Measurements from ENCODE around the gene EFNA5.

The EFNA5 gene

DNA sequence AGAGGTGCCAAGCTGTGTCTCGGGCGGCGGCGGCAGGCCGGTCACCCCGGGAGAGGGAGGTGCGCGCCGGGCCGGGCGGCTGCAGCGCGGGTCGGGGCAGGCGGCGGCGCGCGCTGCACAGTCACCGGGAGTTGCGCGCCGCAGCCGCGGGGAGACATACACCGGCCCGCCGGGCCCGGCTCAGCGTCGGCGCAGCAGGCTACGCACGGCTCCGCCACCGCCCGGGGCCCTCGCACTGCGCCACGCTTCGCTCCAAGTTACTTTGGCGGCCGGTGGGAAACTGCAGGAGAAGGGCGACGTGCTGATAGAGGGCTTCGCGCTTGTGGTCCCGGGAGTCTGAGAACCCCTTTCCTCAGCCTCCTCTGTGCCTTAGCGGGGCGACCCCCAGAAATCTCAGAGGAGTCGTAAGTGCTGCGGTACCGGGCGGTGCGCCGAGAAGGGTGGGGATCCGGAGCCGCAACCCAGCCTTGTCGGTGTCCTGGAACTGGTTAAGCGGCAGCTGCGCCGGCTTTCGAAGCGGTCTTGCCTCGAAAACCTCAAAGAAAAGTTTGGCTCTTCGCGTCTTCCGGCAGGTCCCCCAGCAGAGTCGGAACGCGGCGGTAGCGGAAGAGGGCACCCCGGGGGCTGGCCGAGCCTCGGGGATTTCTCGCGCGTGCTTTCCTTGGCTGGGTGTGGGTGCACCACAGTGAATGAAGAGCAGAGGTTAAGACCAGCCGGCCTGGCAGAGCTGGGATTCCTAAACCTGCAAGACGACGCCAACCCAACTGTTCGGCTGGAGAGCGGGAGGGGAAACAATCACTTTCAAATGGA is at the start of gene EFNA5:
TSS of gene EFNA5 (minus strand) at position 6 of the 810 bp plus-strand sequence.
- DNase-seq (ENCODE audit: low read depth in 1 of 2, low spot score in 1 of 2): no peak

DNA sequence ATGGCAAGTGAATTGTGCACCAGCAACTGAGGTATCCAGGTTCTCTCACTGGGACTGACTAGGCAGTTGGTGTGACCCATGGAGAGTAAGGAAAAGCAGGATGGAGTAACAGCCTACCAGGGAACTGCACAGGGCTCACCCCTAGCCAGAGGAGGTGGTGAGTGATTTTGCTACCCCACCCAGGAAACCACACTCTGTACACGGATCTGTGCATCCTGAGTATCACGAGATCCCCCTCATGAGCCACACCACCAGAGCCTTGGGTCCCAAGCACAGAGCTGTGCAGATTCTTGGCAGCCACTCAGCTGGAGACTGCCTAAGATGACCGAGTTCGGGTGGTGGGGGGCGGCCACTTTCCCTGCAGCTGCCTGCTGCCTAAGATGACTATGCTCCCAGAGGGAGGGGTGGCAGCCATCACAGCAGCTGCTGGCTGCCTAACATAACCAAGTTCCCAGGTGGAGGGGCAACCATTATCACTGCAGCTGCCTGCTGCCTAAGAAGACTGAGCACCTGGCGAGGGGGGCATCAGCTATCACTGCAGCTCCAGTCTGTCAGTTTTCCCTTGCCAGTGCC is 48.4 kb upstream of the EFNA5 start:
- no peak for DNase-seq (ENCODE audit: low read depth in 1 of 2, low spot score in 1 of 2)

DNA sequence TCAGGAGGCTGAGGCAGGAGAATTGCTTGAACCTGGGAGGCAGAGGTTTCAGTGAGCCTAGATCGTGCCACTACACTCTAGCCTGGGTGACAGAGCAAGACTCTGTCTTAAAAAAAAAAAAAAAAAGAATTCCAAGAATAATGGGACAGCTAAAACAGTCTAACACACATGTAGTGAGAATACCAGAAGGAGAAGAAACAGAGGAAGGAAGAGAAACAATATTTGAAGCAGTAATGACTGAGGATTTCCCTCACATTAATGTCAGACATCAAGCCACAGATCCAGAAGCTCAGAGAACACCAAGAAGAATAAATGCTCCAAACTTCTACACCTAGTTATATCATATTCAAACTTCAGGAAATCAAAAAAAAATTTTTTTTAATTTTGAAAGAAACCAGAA is 47.1 kb upstream of the EFNA5 start:
- DNase-seq (ENCODE audit: low read depth in 1 of 2, low spot score in 1 of 2): no peak

DNA sequence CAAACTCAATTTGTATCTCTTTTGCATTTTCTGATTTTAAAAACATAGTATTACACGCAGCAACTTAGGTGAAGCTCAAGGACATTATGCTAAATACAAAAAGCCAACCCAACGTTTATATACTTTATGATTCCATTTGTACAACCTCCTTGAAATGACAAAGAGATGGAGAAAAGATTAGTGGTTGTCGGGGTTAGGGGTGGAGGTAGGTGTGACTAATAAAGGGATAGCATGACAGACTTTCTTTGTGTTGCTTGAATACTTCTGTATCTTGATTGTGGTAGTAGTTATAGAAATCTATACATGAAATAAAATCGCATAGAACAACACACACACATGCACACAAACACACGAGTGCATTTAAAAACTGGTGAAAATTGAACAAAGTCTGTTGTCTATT is 42.5 kb upstream of the EFNA5 start:
- no peak for DNase-seq (ENCODE audit: low read depth in 1 of 2, low spot score in 1 of 2)

- no peak for DNase-seq (ENCODE audit: low read depth in 1 of 2, low spot score in 1 of 2)
These were observed 41.7 kb upstream of the EFNA5 start for GRCh38 chr5:107712359-107712870.

GRCh38 chr5:107705402-107706014 is 34.8 kb upstream of the EFNA5 start:
- DNase-seq (ENCODE audit: low read depth in 1 of 2, low spot score in 1 of 2): no peak

GRCh38 chr5:107704681-107705401 is 34.1 kb upstream of the EFNA5 start:
- no peak for DNase-seq (ENCODE audit: low read depth in 1 of 2, low spot score in 1 of 2)

- no peak for DNase-seq (ENCODE audit: low read depth in 1 of 2, low spot score in 1 of 2)
These were observed 29.7 kb upstream of the EFNA5 start for GRCh38 chr5:107700481-107700880.

GRCh38 chr5:107699425-107699824 is 28.7 kb upstream of the EFNA5 start:
- DNase-seq (ENCODE audit: low read depth in 1 of 2, low spot score in 1 of 2): no peak

DNA sequence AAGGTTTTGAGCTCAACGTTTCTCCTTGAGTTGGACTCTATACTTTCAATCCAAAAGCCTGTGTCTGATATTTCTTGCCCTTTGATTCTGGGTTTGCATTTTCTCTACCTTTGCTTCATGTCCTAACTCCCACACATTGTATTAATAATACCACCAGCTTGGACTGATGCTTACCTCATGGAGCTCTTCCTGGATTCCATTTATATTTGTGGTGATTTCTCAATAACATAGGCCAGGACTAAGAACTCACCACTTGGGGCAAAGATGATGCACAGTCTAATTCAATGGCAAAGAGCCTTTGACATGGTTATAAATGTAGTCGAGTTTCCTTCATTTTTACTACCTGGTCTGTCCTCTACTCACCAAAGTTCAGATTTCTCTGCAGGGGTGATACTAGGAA is 27.5 kb upstream of the EFNA5 start:
- no peak for DNase-seq (ENCODE audit: low read depth in 1 of 2, low spot score in 1 of 2)

GRCh38 chr5:107696498-107696897 is 25.8 kb upstream of the EFNA5 start:
- DNase-seq (ENCODE audit: low read depth in 1 of 2, low spot score in 1 of 2): no peak

DNA sequence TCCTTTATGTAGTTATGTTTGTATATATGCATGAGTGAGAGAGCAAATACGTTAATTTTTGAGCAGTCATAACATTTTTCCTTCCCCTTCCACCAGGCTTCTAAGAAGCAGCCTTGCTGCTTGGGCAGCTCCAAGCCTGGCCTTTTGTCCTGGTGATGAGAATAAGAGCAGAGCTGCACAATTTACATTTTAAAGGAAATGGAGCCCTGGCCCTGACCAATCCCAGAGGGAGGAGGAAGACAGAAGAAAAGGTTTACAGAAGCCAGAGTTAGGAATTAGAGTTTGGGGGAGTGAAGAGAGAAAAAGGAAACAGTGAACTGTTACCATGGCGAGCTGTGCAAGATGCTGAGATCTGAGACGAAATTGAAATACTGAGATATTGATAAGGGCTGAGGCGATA is 25.3 kb upstream of the EFNA5 start:
- DNase-seq (ENCODE audit: low read depth in 1 of 2, low spot score in 1 of 2): no peak

GRCh38 chr5:107687937-107688336 is 17.2 kb upstream of the EFNA5 start:
- no peak for DNase-seq (ENCODE audit: low read depth in 1 of 2, low spot score in 1 of 2)

DNA sequence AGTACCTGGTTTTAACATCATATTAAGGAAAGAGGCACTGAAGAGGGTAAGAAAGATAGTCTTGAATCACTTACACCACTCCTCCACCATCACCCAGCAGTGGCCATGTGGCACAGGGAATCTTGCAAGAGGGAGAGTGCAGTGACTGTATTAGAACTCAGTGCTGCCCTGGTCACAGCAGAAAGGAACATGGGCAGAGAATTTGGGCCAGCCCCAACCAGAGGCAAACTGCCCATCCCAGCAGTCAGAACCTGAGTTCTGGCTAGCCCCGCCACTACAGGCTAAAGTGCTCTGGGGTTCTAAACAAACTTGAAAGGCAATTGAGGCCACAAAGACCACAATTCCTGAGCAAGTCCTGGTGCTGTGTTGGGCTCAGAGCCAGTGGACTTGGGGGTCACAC is 16.7 kb upstream of the EFNA5 start:
- DNase-seq (ENCODE audit: low read depth in 1 of 2, low spot score in 1 of 2): no peak

DNA sequence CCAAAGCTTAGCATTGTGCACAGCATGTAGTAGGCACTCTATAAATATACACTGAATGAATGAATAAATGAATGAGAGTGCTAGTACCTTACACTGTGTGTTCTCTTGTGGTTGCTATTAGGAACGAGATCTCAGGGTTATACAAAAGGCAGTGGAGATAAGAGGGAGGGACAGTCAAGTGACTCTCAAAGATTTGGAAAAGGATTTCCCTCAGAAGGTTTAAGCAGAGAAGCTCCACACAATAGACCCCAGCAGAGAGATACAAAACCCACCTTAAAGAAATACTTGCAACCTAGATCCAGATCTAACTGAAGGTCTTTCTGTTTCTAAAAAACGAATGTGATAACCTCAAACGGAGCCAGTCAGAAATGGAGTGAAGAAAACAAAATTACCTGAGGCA is 11.8 kb upstream of the EFNA5 start:
- no peak for DNase-seq (ENCODE audit: low read depth in 1 of 2, low spot score in 1 of 2)

- no peak for DNase-seq (ENCODE audit: low read depth in 1 of 2, low spot score in 1 of 2)
These were observed 10.1 kb upstream of the EFNA5 start for GRCh38 chr5:107680799-107681198.

DNA sequence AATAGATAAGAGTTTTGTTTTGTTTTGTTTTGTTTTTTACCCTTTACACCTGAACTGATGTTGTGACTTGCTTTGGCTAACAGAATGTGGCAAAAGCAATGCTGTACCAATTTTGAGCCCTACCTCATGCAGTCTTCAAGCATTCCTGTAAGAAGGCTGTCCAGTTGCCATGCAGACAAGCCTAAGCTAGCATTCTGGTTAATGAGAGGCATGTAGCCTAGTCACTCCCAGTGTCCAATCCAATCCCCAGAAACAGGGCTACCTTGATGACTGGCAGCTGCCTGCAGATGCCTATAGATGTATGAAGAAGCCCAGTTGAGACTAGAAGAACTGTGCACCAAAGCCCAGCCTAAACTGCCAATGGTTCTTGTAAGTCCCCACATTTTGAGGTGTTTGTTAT is 9.4 kb upstream of the EFNA5 start:
- no peak for DNase-seq (ENCODE audit: low read depth in 1 of 2, low spot score in 1 of 2)

DNA sequence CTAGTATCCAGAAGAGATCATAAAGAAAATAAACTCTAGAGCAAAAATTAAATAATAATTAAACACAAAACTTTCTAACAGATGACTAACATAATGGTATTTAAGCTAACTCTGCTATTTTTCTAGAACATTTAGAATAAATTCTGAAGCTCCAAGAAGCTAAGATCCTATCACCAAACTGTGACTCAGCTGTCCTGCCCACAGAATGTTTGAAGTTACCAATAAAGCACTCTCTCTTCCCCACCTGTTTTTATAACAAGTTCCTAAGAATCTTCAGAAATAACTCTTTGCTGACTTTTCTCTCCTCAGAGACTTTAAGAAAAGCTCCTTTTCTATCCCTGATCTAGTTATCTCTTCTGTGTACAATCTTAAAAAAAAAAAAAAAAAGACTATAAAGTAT is 6.0 kb upstream of the EFNA5 start:
- no peak for DNase-seq (ENCODE audit: low read depth in 1 of 2, low spot score in 1 of 2)

- no peak for DNase-seq (ENCODE audit: low read depth in 1 of 2, low spot score in 1 of 2)
These were observed 4.5 kb upstream of the EFNA5 start for GRCh38 chr5:107675201-107675600.

DNA sequence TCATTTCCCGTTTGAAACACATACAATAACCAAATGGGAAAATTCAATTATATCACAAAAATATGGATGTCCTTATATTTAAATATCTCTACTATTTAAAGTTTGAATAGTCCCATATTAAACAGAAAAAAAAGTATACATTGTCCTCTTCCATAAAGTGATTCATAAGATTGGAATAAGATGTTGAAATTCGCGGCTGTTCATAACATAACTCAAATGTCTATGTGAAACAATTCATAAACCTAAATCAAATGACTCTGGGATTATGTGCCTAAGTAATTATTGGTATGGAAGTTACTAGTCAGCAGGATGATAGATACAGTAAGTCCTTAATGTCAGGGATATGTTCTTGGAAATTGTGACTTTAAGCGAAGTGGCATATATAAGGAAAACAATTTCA is 3.9 kb upstream of the EFNA5 start:
- DNase-seq (ENCODE audit: low read depth in 1 of 2, low spot score in 1 of 2): no peak

DNA sequence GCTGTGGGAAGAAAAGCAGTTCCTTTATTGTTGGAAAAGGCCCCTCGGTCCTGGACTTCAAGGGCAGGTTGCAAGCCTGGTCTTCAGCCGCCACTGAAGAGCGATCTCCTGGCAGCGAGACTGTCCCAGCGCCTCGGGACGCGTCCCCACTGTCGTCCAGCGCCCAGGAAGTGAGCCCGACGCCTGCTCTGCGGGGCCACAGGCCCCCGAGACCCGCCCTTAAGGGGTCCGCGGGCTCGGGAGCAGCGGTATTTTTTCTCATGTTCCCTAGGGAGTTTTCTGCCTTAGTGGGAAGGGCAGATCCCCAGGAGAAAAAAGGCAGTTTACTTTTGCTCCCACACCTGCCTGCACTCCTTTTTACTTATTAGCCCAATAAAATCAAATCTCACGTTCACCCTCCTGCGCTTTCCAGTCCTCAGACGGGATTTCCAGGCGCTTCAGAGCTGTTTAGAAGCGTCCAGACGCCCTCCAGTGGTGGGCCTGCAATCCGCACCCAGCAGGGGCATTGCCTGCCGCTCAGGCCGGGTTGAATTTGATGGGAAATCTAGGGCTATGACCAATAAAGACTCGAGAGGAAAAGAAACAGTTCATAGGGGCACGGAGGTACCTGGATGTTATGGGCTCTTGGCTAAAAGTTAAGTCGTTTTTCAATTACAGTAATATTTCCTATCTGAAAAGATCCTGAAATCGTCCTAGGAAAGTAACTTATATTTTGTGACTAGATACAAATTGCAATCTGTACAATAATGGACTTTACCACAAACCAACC is 2.8 kb upstream of the EFNA5 start:
- peak; percentile 47 to 58 for DNase-seq (ENCODE audit: low read depth in 1 of 2, low spot score in 1 of 2)
